Esophagus muscularis mucosa (tissue), 4 donors: Measurements from ENCODE around the gene YKT6.

Source experiments
- EP300 ChIP-seq: sonication (generic); formaldehyde crosslinking; IDR thresholded peaks from one replicate; pipeline ENCODE4 v1.6.1; 2017; ENCODE audit warnings: antibody characterized with exemption
- POLR2A ChIP-seq: fragments of 450-650 bp; IDR thresholded peaks from one replicate; pipeline ENCODE4 v1.6.1; 2017; ENCODE audit warnings: antibody characterized with exemption, moderate library complexity, mild to moderate bottlenecking, low read depth
- TF ChIP-seq, protein P1 (sequence below), 3 experiments: fragments of 200-600 bp in 2 of 3; fragments of 450-650 bp in 1 of 3; sonication (generic) in 2 of 3; IDR thresholded peaks; one replicate each; pipeline ENCODE4 v1.5.1; 2017 to 2019; ENCODE audit warnings: antibody characterized with exemption in 3 of 3, mild to moderate bottlenecking in 2 of 3, moderate library complexity in 1 of 3

DNA sequence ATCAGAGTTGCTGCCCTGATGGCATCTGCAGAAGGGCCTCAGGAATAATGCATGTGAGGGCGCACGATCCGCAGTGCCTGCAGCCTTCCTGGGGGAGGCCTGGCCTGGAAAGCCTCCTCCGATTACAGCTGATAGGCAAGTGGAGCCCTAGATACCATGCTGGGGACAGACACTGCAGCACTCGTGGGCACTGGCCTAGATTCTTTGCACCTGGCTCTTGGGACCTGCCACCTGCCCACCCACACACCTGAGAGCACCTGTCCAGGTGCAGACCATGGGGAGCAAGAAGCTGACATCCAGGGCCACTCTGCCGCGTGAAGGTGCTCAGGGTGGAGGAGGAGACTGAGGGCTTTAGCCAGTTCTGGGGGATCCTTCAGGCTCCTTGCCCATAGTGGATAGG lies 14.8 kb downstream of the YKT6 start:
- TF ChIP-seq, protein P1, sequence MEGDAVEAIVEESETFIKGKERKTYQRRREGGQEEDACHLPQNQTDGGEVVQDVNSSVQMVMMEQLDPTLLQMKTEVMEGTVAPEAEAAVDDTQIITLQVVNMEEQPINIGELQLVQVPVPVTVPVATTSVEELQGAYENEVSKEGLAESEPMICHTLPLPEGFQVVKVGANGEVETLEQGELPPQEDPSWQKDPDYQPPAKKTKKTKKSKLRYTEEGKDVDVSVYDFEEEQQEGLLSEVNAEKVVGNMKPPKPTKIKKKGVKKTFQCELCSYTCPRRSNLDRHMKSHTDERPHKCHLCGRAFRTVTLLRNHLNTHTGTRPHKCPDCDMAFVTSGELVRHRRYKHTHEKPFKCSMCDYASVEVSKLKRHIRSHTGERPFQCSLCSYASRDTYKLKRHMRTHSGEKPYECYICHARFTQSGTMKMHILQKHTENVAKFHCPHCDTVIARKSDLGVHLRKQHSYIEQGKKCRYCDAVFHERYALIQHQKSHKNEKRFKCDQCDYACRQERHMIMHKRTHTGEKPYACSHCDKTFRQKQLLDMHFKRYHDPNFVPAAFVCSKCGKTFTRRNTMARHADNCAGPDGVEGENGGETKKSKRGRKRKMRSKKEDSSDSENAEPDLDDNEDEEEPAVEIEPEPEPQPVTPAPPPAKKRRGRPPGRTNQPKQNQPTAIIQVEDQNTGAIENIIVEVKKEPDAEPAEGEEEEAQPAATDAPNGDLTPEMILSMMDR (IDR thresholded peaks at IDR 0.05) = no peak
- TF ChIP-seq POLR2A (no peak), EP300 (no peak)
